ENCODE measurements around the gene GRAPL.
A peak's percentile ranks its signal among the peaks of the same experiment; 100 is the strongest.
"Not testable (repeated sequence)": the region's sequence is repeated elsewhere in the genome, so short reads cannot be mapped to it uniquely, and the experiment has no call there.

The GRAPL gene

DNA sequence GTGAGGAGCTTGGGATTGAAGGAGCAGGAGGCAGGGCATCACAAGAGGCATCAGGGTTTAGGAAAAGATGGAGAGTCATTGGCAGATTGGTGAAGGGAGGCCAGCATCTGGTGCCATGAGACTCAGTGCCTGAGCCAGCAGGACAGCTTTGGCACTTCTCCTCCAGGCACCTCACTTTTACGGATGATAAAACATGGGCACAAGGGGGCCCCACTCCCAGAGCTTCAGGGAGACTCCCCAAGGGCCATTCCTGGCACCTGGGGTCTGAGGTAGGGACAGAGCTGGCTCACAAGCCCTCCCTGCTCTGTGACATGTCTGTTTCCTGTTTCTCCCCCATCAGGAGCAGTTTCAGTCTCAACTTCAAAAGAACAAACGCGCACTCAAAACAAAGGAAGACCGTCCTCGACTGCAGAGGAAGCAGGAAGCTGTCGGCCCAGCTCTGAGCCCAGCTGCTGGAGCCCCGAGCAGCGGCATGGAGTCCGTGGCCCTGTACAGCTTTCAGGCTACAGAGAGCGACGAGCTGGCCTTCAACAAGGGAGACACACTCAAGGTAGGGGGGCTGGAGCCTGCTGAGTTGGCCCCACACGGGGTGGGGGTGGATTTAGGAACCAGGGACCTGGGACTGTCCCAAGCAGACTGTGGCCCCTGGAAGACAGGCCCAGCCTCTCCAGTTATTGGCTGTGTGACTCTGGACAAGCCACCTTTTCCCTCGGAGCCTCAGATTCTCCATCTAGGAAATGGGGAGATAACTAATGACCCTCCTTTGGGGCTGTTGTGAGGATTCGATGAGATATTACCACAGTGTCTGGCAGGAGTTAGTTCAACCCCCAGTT lies at the start of gene GRAPL:
TSS of gene GRAPL (plus strand) at position 442 of the 833 bp plus-strand sequence. CDS start at position 473, 31 bp downstream.
- not testable (repeated sequence) for H3K4me1 Mint-ChIP-seq; H3K27me3 Mint-ChIP-seq (ENCODE audit: low read depth); H3K9me3 Mint-ChIP-seq; H3K36me3 Mint-ChIP-seq (ENCODE audit: low read depth); H3K4me3 Mint-ChIP-seq; H3K27ac Mint-ChIP-seq

DNA sequence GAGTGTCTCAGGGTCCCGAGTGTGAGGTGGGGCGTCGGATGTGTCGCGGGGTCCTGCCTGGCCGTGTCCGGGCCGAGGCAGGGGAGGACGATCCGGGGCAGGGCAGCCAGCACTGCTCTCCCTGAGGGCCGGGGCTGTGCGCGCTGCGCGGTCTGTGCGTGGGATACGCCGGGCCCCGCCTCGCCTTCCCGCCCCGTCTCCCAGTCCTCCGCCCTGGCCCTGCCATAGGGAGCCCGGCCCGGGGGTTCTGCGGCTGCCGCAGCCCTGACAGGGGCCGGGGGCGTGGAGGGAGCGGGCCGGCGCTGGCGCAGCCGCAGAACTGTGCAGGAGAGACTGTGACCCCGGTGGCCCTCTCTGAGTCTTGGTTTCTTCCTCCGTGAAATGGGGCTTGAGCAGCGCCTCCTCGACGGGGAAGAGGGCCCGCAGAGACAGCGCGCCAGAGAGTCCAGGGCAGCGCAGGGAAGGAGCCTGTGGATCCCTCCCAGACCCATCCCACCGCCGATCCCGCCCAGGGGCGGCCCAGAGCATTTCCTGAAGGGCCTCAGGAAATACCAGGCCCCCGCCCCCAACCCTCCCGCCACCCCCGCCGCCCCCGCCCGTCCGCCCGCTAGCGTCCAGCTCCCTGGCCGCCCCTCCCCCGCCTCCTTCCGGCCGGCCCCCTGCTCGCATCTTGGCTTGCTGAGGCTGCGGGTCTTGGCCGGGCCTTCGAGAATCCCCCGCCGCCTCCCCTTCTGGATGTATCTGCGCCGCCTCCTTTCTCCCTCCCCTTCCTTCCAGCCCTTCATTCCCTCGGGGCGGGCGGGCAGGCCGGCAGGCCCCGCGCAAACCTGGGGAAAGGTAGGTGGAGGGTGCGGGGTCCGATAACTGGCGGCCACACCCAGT lies 38.3 kb upstream of the GRAPL start:
- not testable (repeated sequence) for H3K4me3 Mint-ChIP-seq; H3K27ac Mint-ChIP-seq; H3K27me3 Mint-ChIP-seq (ENCODE audit: low read depth); H3K4me1 Mint-ChIP-seq; H3K9me3 Mint-ChIP-seq; H3K36me3 Mint-ChIP-seq (ENCODE audit: low read depth)

- H3K27me3 Mint-ChIP-seq (ENCODE audit: low read depth) = not testable (repeated sequence)
Measured at GRCh38 chr17:19090058-19090772, 37.2 kb upstream of the GRAPL start.

GRCh38 chr17:19092737-19093683 lies 34.4 kb upstream of the GRAPL start:
- not testable (repeated sequence) for H3K4me3 Mint-ChIP-seq; H3K4me1 Mint-ChIP-seq; H3K27me3 Mint-ChIP-seq (ENCODE audit: low read depth); H3K9me3 Mint-ChIP-seq; H3K36me3 Mint-ChIP-seq (ENCODE audit: low read depth); H3K27ac Mint-ChIP-seq

More at GRCh38 chr17:19090058-19090772, 37.2 kb upstream of the GRAPL start:
- not testable (repeated sequence) for H3K36me3 Mint-ChIP-seq (ENCODE audit: low read depth); H3K4me3 Mint-ChIP-seq; H3K9me3 Mint-ChIP-seq; H3K4me1 Mint-ChIP-seq; H3K27ac Mint-ChIP-seq

- H3K27ac Mint-ChIP-seq; H3K9me3 Mint-ChIP-seq; H3K36me3 Mint-ChIP-seq (ENCODE audit: low read depth); H3K4me1 Mint-ChIP-seq; H3K27me3 Mint-ChIP-seq (ENCODE audit: low read depth); H3K4me3 Mint-ChIP-seq: not testable (repeated sequence)
Measured at GRCh38 chr17:19093684-19094438, 33.5 kb upstream of the GRAPL start.

GRCh38 chr17:19108517-19108916 lies 18.9 kb upstream of the GRAPL start:
- not testable (repeated sequence) for H3K4me1 Mint-ChIP-seq; H3K27ac Mint-ChIP-seq; H3K36me3 Mint-ChIP-seq (ENCODE audit: low read depth); H3K4me3 Mint-ChIP-seq; H3K27me3 Mint-ChIP-seq (ENCODE audit: low read depth); H3K9me3 Mint-ChIP-seq

DNA sequence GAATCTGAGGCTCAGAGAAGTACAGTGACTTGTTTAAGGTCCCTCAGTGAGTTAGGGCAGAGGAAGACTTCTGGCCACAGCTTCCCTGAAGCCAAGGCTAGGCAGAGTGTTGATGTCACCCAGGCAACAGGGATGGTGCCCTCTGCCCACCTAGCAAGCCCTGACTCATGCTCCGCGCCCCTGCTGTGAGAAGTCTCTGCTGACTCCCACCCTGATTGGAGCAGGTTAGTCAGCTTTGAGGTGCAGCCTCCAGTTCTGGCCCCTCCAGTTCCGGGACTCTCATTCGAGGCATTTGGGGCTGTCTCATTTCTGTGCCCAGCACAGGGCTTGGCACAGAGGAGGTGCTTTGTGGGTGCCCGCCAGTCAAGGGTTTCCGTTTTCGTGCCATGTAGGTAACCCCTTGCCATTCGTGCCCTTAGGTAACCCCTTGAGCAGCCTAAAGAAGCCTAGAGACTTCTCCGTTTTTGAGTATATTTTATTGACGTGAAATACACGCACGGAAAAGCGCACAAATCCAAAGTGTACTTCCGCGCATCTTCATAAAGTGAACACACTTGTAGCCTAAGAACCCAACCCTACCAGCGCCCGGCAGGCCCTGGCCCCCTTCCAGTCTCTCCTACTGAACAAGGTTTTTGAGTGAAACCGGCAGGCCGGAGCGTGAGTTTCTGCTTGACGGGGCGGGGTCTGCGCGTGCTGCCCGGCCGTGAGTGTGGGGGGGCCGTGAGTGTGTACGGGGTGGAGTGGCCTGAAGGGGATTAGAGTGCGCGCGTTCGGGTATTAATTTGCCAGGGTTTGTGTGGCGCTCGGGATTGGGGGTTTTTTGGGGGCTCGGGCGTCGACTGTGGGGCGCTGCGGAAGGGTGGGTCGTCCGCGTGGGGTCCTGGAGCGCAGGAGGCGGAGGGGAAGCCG lies 16.9 kb upstream of the GRAPL start:
- H3K9me3 Mint-ChIP-seq; H3K4me3 Mint-ChIP-seq; H3K27ac Mint-ChIP-seq; H3K36me3 Mint-ChIP-seq (ENCODE audit: low read depth); H3K4me1 Mint-ChIP-seq; H3K27me3 Mint-ChIP-seq (ENCODE audit: low read depth): not testable (repeated sequence)

GRCh38 chr17:19111111-19111711 lies 16.2 kb upstream of the GRAPL start:
- H3K27ac Mint-ChIP-seq = peak overlapping the region in 1 of 3 experiments; percentile 74
- not testable (repeated sequence) for H3K27me3 Mint-ChIP-seq (ENCODE audit: low read depth); H3K9me3 Mint-ChIP-seq; H3K36me3 Mint-ChIP-seq (ENCODE audit: low read depth); H3K4me1 Mint-ChIP-seq
- peak overlapping the region; percentile 60 to 74 (median 61) for H3K4me3 Mint-ChIP-seq
- peak in 2 of 3 experiments; percentile 11 to 31 for TF ChIP-seq CTCF (IDR thresholded peaks at IDR 0.05; ENCODE audit: unreplicated experiment in 3 of 3)

- Mint-ChIP-seq H3K27ac (peak overlapping the region in 2 of 3 experiments; percentile 77 to 78), H3K4me3 (peak overlapping the region; percentile 60 to 76 (median 61))
- H3K27me3 Mint-ChIP-seq (ENCODE audit: low read depth); H3K9me3 Mint-ChIP-seq; H3K36me3 Mint-ChIP-seq (ENCODE audit: low read depth); H3K4me1 Mint-ChIP-seq: not testable (repeated sequence)
Measured at GRCh38 chr17:19111801-19112458, 15.5 kb upstream of the GRAPL start.

DNA sequence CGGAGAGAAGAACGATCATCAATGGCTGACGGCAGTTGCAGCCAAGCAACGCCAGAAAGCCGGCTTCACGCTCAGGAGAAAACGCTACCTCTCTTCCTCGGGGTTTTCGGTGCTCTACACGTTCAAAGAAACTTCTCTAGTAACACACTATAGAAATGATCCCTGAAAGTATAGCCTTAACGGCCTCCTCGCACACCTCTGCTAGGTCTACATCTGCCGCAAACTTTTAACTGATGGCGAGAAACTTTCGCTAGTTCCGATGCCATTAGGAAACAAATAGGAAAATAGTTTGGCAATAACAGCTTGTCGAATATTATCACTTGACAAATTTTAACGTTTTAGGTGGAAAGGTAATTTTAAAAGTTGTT lies 14.9 kb upstream of the GRAPL start:
- peak overlapping the region in 2 of 3 experiments; percentile 77 to 78 for H3K27ac Mint-ChIP-seq
- not testable (repeated sequence) for H3K4me1 Mint-ChIP-seq; H3K9me3 Mint-ChIP-seq; H3K4me3 Mint-ChIP-seq; H3K27me3 Mint-ChIP-seq (ENCODE audit: low read depth); H3K36me3 Mint-ChIP-seq (ENCODE audit: low read depth)

DNA sequence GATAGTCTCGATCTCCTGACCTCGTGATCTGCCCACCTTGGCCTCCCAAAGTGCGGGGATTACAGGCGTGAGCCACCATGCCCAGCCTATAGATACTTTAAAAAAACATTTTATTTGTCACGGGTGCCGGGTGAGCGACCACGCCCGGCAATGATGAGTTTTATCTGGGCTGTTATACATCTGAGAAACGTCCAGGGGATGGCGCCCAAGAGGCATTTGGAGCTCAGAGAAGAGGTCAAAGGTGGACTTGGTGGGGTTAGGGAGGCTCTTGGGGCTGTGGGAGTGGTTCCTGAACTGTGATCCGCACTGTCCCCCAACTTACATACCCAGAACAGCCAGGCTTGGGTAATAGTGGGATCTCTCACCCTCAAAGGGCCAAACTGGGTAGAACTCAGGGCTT lies 8.7 kb upstream of the GRAPL start:
- H3K4me3 Mint-ChIP-seq; H3K36me3 Mint-ChIP-seq (ENCODE audit: low read depth); H3K9me3 Mint-ChIP-seq; H3K27me3 Mint-ChIP-seq (ENCODE audit: low read depth); H3K27ac Mint-ChIP-seq; H3K4me1 Mint-ChIP-seq: not testable (repeated sequence)
